ENCODE data around the gene FYB1. TPM values are rescaled to one million over a fixed set of nuclear protein-coding genes. Genes with fewer than 3 reads are reported as not detected.

The FYB1 gene
- total RNA-seq, 1 experiment from 2014 or later = not detected

GRCh38 chr5:39076757-39077728, 142.3 kb downstream of the FYB1 start:
- Histone ChIP-seq H3K79me2 (ENCODE audit: insufficient read depth, low read length) (peaks cover 4% of the 10 kb centered on the region; the same call in 1 of the 2 replicates), H3T11ph (ENCODE audit: low read length) (no peak overlapping the region), H3K18ac (ENCODE audit: insufficient read length, low read depth, low read length) (no peak overlapping the region), H3K23ac (ENCODE audit: insufficient read length, low read depth, low read length) (no peak overlapping the region), H3K27me3 (ENCODE audit: insufficient read depth, low read length) (no peaks in the 10 kb centered on the region), H3K4me2 (ENCODE audit: insufficient read depth, insufficient read length, low read length) (no peak overlapping the region), H4K5ac (ENCODE audit: insufficient read length, low read depth, low read length) (no peak overlapping the region), H2BK120ac (ENCODE audit: low read depth, low read length, poor library complexity, severe bottlenecking) (no peak overlapping the region), H3K79me1 (ENCODE audit: insufficient read depth, low read depth, low read length, poor library complexity, severe bottlenecking) (no peaks in the 10 kb centered on the region), H3K9ac (ENCODE audit: extremely low read depth, insufficient read length, low read length) (no peak overlapping the region), H3K9me3 (ENCODE audit: control insufficient read depth, low read depth, low read length) (no peaks in the 10 kb centered on the region), H3K27ac (ENCODE audit: insufficient read length, low read depth, low read length) (no peak overlapping the region), H2BK15ac (ENCODE audit: low read depth, low read length) (no peak overlapping the region), H2BK12ac (ENCODE audit: insufficient read length, low read depth, low read length) (no peak overlapping the region), H4K20me1 (ENCODE audit: control insufficient read depth, insufficient read depth, insufficient read length) (no peaks in the 10 kb centered on the region), H4K8ac (replicated peaks; ENCODE audit: insufficient read length, low read depth, low read length) (no peak overlapping the region), H2BK5ac (ENCODE audit: insufficient read length, low read length) (no peak overlapping the region), H4K91ac (ENCODE audit: insufficient read length, low read depth, low read length) (no peak overlapping the region), H2AK5ac (ENCODE audit: insufficient read length, low read length) (no peak overlapping the region), H3K56ac (ENCODE audit: insufficient read length, low read depth, low read length) (no peak overlapping the region), H2BK20ac (ENCODE audit: low read depth, low read length, poor library complexity, severe bottlenecking) (no peak overlapping the region), H3K23me2 (ENCODE audit: insufficient read length, low read depth, low read length, poor library complexity, severe bottlenecking) (peaks cover 7% of the 10 kb centered on the region), H3K4me1 (ENCODE audit: insufficient read depth, low read length) (no peaks in the 10 kb centered on the region), H3K14ac (ENCODE audit: insufficient read depth, low read length) (no peak overlapping the region), H3K4ac (ENCODE audit: low read depth, low read length) (no peak overlapping the region), H2AFZ (ENCODE audit: low read length) (no peak overlapping the region)
- Mint-ChIP-seq H3K9me3 (no peaks in the 10 kb centered on the region), H3K27me3 (ENCODE audit: low read depth) (no peaks in the 10 kb centered on the region), H3K27ac (no peak overlapping the region), H3K36me3 (ENCODE audit: insufficient read depth in 1 of 3, low read depth in 3 of 3) (no peaks in the 10 kb centered on the region), H3K4me3 (no peak overlapping the region), H3K4me1 (peaks cover 10 to 19% of the 10 kb centered on the region in 2 experiments)
- no peak for DNase-seq
- TF ChIP-seq, protein P1, sequence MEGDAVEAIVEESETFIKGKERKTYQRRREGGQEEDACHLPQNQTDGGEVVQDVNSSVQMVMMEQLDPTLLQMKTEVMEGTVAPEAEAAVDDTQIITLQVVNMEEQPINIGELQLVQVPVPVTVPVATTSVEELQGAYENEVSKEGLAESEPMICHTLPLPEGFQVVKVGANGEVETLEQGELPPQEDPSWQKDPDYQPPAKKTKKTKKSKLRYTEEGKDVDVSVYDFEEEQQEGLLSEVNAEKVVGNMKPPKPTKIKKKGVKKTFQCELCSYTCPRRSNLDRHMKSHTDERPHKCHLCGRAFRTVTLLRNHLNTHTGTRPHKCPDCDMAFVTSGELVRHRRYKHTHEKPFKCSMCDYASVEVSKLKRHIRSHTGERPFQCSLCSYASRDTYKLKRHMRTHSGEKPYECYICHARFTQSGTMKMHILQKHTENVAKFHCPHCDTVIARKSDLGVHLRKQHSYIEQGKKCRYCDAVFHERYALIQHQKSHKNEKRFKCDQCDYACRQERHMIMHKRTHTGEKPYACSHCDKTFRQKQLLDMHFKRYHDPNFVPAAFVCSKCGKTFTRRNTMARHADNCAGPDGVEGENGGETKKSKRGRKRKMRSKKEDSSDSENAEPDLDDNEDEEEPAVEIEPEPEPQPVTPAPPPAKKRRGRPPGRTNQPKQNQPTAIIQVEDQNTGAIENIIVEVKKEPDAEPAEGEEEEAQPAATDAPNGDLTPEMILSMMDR (conservative IDR thresholded peaks at IDR 0.05) = no peak
- WGBS (ENCODE audit: extremely low coverage, insufficient read length, low lambda C conversion rate) = no CpG with 5 or more reads among the region's 6 CpGs

Data from H9 (cell line).